Stimulated activated CD8-positive, alpha-beta memory T cell treated with anti-CD3 and anti-CD28 coated beads, Interleukin-12 subunit alpha, Interleukin-12 subunit beta, amount 100 ng/mL, for 1 hour (primary cell): ENCODE results near the gene PEX11B.

Experiments
- DNase-seq: peaks from one replicate; pipeline ENCODE4 v3.0.0-alpha.2; 2020; ENCODE audit warnings: low read depth

The PEX11B gene

DNA sequence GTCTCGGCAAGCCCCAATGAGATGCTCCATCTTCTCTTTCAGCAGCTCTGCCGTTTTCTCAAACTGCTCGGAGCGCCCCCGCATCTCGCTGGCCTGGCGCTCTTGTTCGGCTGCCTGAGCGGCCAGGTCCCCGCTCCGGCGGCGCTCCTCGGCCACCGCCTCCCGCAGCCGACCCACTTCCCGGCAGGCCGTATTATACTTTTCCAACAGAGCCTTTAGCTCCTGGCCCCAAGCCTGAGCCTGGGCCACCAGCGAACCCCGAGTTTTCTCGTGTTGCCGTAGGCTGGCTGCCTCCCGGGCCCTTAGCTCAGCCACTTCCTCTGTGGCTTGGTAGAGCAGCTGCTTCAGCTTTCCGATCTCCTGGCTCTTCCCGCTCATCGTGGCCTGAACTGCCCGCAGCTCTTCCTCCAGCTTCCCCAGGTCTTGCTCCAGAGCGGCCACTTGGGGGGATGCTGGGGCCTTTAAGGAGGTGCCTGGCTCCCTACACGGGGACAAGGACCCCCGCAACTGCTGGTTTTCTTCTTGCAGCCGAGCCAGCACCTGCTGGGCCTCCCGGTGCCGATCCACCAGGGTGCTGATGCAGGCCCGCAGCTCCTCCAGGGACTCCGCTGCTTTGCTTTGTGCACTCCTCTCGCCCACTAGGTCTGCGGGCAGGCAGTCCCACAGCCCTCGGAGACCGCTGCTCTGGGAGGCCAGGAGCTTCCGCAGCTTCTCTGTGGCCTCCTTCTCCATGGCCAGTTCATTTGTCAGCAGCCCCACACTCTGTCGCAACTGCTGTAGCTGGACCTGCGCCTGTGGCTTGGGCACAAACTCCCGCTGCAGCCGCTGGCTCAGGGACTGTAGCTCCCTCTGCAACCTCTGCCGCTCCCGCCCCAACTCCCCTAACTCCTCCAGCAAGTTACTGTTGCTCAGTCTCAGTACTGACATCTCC lies 46.3 kb downstream of the PEX11B start:
- peak; percentile 16 for DNase-seq

DNA sequence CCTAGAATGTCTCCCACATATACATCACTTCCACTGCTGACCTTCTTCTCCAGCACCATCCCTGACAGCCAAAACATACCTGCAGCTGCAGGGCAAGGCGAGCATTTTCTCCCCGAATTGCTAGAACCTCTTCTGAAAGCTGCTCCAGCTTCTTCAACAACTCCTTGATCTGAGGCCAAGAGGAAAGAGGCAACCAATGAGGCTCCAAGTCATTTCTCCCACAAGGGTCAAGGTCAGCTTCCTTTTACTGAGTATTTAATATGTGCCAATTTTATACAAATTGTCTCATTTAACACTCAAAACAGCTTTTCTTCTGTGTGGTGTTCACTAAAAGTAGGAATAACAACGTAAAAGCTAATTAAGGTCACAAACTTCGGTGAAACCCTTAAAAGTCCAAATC lies 50.3 kb downstream of the PEX11B start:
- no peak for DNase-seq

DNA sequence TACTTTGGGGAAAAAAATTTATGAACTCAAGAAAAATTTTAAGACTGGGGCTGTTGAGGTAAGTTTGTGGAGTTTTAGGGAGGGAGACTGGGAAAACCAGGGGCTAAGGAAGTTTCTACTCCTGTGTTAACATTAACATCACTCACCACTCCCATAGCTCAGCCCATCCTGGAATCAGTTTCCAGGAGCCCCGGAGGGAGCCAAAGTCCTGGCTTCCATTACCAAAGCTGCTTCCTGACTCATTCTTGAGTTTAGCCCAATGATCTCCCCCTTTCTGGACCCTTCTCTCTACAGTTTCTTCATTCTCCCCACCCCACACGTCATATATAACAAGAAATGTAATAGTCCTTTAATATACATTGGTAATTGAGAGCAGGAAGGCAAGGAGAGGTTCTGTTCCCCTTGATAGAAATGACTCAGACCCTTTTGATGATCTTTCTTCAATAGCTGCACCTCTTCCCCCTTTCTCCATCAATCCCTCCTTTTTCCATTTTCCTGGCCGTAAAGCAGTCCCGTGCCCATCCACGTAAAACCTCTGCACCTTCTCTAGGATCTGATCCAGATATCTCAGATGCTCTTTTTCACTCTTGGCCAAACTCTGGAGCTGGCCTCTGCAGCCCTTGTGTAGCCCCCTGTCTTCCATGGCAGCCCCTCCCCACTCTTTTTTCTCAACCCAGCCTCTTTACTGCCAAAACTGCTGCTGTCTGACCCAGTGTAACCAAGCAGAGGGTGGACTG lies 55.1 kb downstream of the PEX11B start:
- no peak for DNase-seq
